Muscle of leg (tissue), 11 donors: ENCODE measurements around the gene CNTRL. TPM values are rescaled to one million over a fixed set of nuclear protein-coding genes. Genes with fewer than 3 reads are reported as not detected.

Source experiments
- DNase-seq: peaks from one replicate; pipeline ENCODE4 v3.0.0; 2013
- H3K27ac ChIP-seq: one replicate; pipeline ENCODE4 v1.5.1; 2013; ENCODE audit warnings: mild to moderate bottlenecking, low read length, control low read depth
- H3K27me3 ChIP-seq: one replicate; pipeline ENCODE4 v1.6.1; 2013; ENCODE audit warnings: low read length; ENCODE audit not compliant: control insufficient read depth, insufficient read depth
- H3K36me3 ChIP-seq: one replicate; pipeline ENCODE4 v1.6.1; 2013; ENCODE audit warnings: low read length; ENCODE audit not compliant: control insufficient read depth, insufficient read depth
- H3K4me1 ChIP-seq: one replicate; pipeline ENCODE4 v1.6.1; 2013; ENCODE audit warnings: low read length; ENCODE audit not compliant: control insufficient read depth, insufficient read depth
- H3K4me3 ChIP-seq: one replicate; pipeline ENCODE4 v1.5.1; 2013; ENCODE audit warnings: low read length, control low read depth
- H3K9me3 ChIP-seq: replicated peaks from 2 replicates; pipeline ENCODE4 v1.6.1; 2013; ENCODE audit warnings: low read depth, low read length; ENCODE audit not compliant: control insufficient read depth
- WGBS: methylation state at CpG from one replicate; pipeline ENCODE4 v1.1.5; 2013; ENCODE audit warnings: missing lambda C conversion rate; ENCODE audit not compliant: insufficient coverage; 5-methylcytosine and 5-hydroxymethylcytosine counted together
- polyA plus RNA-seq, 8 donors: library from polyadenylated mRNA; unstranded; fragments of 120-200 nt; gene quantifications; one replicate each; pipeline versions ENCODE4 v1.2.1 to v1.2.3, GENCODE V29; 2013; ENCODE audit warnings: inconsistent platforms in 1 of 8, low replicate concordance in 1 of 8; ENCODE audit not compliant: insufficient read length in 8 of 8, insufficient read depth in 1 of 8
- total RNA-seq: library from RNA; stranded (reverse); fragments of 120-200 nt; gene quantifications from one replicate; pipeline ENCODE4 v1.2.4, GENCODE V29; 2013

CNTRL gene
- total and polyA plus RNA-seq, 9 donors: 14.7 to 24.6 (median 17.0) TPM

- Histone ChIP-seq H3K27ac (no peak overlapping the region), H3K4me3 (no peak overlapping the region), H3K9me3 (no peaks in the 10 kb centered on the region), H3K27me3 (no peaks in the 10 kb centered on the region), H3K36me3 (no peaks in the 10 kb centered on the region), H3K4me1 (peaks cover 2% of the 10 kb centered on the region)
- DNase-seq: peak; percentile 41
- WGBS: 79% methylated on average over 7 of the region's 12 CpGs
Measured at GRCh38 chr9:121222524-121223171, 147.9 kb downstream of the CNTRL start.

DNA sequence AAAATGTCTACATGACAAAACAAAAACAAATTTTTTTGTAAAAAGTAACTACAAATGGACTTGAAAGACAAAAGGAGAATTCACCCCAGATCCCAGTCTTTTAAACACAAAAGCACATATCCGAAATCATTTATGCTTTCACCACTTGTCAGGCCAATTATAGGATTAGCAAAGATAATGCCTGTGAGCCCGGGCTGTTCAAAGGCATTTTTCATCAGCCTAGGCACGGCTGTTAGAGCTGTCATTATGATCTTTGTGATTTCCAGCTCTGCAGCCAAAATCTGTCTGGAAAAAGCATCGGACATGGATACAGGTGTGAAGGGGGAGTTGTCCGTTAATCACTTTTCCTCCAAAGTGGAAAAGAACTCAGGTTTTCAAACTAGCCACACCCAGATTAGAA is 150.5 kb downstream of the CNTRL start:
- Histone ChIP-seq H3K9me3 (no peaks in the 10 kb centered on the region), H3K27ac (no peak overlapping the region), H3K4me1 (peaks cover 2% of the 10 kb centered on the region), H3K36me3 (no peaks in the 10 kb centered on the region), H3K4me3 (no peak overlapping the region), H3K27me3 (no peaks in the 10 kb centered on the region)
- 20% methylated on average over 1 of the region's 5 CpGs for WGBS
- no peak for DNase-seq

DNA sequence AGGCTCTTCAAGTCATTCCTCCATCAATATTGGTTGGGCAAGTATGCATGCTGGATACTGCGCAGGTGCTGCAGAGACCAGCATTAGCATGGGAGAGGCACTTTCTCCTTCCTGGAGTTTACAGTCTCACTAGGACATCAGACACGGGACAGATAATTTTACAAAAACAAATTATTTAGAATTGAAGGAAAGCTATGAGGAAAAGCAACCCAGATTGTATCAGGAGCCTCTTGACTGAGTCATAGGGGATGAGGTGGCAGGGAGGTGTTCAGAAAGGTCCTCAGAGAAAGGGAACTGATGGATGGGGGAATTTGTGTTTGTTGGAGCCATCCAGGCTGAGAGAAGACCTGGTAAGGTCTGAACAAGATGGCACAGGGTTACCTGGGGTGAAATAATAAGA is 151.4 kb downstream of the CNTRL start:
- no peaks in the 10 kb centered on the region for H3K9me3 ChIP-seq
- WGBS: no CpG with 5 or more reads among the region's 2 CpGs
- no peaks in the 10 kb centered on the region for H3K27me3 ChIP-seq
- no peak overlapping the region for H3K4me3 ChIP-seq
- H3K27ac ChIP-seq: no peak overlapping the region
- no peaks in the 10 kb centered on the region for H3K36me3 ChIP-seq
- peaks cover 2% of the 10 kb centered on the region for H3K4me1 ChIP-seq
- no peak for DNase-seq

Other genes starting within 250 kb of the CNTRL start
- 19.4 TPM for gene PSMD5, start 232.0 kb upstream of the CNTRL start, total RNA-seq
- 10 to 100 TPM; 17.1 to 24.9 (median 21.3) TPM for gene PSMD5, start 232.0 kb upstream of the CNTRL start, polyA plus RNA-seq
- 33.5 TPM for gene PHF19, start 197.8 kb upstream of the CNTRL start, total RNA-seq
- gene PHF19, start 197.8 kb upstream of the CNTRL start, polyA plus RNA-seq: 10 to 100 TPM; 31.5 to 41.0 (median 38.5) TPM
- gene TRAF1, start 148.2 kb upstream of the CNTRL start, total RNA-seq: 3.2 TPM
- 1 to 10 TPM; 3.1 to 5.2 (median 3.5) TPM for gene TRAF1, start 148.2 kb upstream of the CNTRL start, polyA plus RNA-seq
- gene C5, start 24.7 kb upstream of the CNTRL start, total RNA-seq: 9.3 TPM
- gene C5, start 24.7 kb upstream of the CNTRL start, polyA plus RNA-seq: 1 to 10 TPM; 6.0 to 9.4 (median 7.6) TPM
- gene RAB14, start 126.9 kb downstream of the CNTRL start, total RNA-seq: 28.3 TPM
- 10 to 100 TPM; 48.2 to 63.4 (median 51.8) TPM for gene RAB14, start 126.9 kb downstream of the CNTRL start, polyA plus RNA-seq
- 422 TPM for gene GSN, start 193.2 kb downstream of the CNTRL start, total RNA-seq
- gene GSN, start 193.2 kb downstream of the CNTRL start, polyA plus RNA-seq: 100 to 1,000 TPM; 269 to 367 (median 304) TPM